ENCODE data around the gene MAB21L2. TPM values are rescaled to one million over a fixed set of nuclear protein-coding genes. Genes with fewer than 3 reads are reported as not detected.
"Not testable (repeated sequence)": the region's sequence is repeated elsewhere in the genome, so short reads cannot be mapped to it uniquely, and the experiment has no call there.

MAB21L2 gene
- total RNA-seq, 1 experiment from 2014 or later = not detected

- no peaks in the 10 kb centered on the region for H4K20me1 ChIP-seq (ENCODE audit: control insufficient read depth, insufficient read depth, insufficient read length)
- H3K4me3 Mint-ChIP-seq = no peak overlapping the region
Measured at GRCh38 chr4:150534818-150535217, 47.1 kb upstream of the MAB21L2 start.

GRCh38 chr4:150537911-150538310 is 44.0 kb upstream of the MAB21L2 start:
- not testable (repeated sequence) for H2BK15ac ChIP-seq (ENCODE audit: low read depth, low read length); H3K27ac Mint-ChIP-seq; H2BK20ac ChIP-seq (ENCODE audit: low read depth, low read length, poor library complexity, severe bottlenecking); H4K91ac ChIP-seq (ENCODE audit: insufficient read length, low read depth, low read length); H3K9ac ChIP-seq (ENCODE audit: extremely low read depth, insufficient read length, low read length); H2AFZ ChIP-seq (ENCODE audit: low read length); H2BK5ac ChIP-seq (ENCODE audit: insufficient read length, low read length); H3K36me3 Mint-ChIP-seq (ENCODE audit: insufficient read depth in 1 of 3, low read depth in 3 of 3); H3K4me1 ChIP-seq (ENCODE audit: insufficient read depth, low read length); H3K18ac ChIP-seq (ENCODE audit: insufficient read length, low read depth, low read length); H3K23ac ChIP-seq (ENCODE audit: insufficient read length, low read depth, low read length); H3K9me3 Mint-ChIP-seq; H3K4me2 ChIP-seq (ENCODE audit: insufficient read depth, insufficient read length, low read length); H2BK120ac ChIP-seq (ENCODE audit: low read depth, low read length, poor library complexity, severe bottlenecking); H2AK5ac ChIP-seq (ENCODE audit: insufficient read length, low read length); H3K14ac ChIP-seq (ENCODE audit: insufficient read depth, low read length); H3K79me2 ChIP-seq (ENCODE audit: insufficient read depth, low read length); DNase-seq; H3K4ac ChIP-seq (ENCODE audit: low read depth, low read length); H3K27me3 Mint-ChIP-seq (ENCODE audit: low read depth); H3K27ac ChIP-seq (ENCODE audit: insufficient read length, low read depth, low read length); H4K5ac ChIP-seq (ENCODE audit: insufficient read length, low read depth, low read length); H3K4me3 Mint-ChIP-seq; H3K79me1 ChIP-seq (ENCODE audit: insufficient read depth, low read depth, low read length, poor library complexity, severe bottlenecking); H2BK12ac ChIP-seq (ENCODE audit: insufficient read length, low read depth, low read length); H3K9me3 ChIP-seq (ENCODE audit: control insufficient read depth, low read depth, low read length); H4K8ac ChIP-seq (replicated peaks; ENCODE audit: insufficient read length, low read depth, low read length); H3T11ph ChIP-seq (ENCODE audit: low read length); H3K27me3 ChIP-seq (ENCODE audit: insufficient read depth, low read length); H4K20me1 ChIP-seq (ENCODE audit: control insufficient read depth, insufficient read depth, insufficient read length); H3K23me2 ChIP-seq (ENCODE audit: insufficient read length, low read depth, low read length, poor library complexity, severe bottlenecking); H3K56ac ChIP-seq (ENCODE audit: insufficient read length, low read depth, low read length)
- peaks cover 16 to 32% of the 10 kb centered on the region in 2 experiments for H3K4me1 Mint-ChIP-seq
- no CpG with 5 or more reads among the region's 3 CpGs for WGBS (ENCODE audit: extremely low coverage, insufficient read length, low lambda C conversion rate)

More at GRCh38 chr4:150534818-150535217, 47.1 kb upstream of the MAB21L2 start:
- H3K79me2 ChIP-seq (ENCODE audit: insufficient read depth, low read length) = no peaks in the 10 kb centered on the region
- H4K5ac ChIP-seq (ENCODE audit: insufficient read length, low read depth, low read length) = no peak overlapping the region
- H3K27ac ChIP-seq (ENCODE audit: insufficient read length, low read depth, low read length) = no peak overlapping the region
- H3K9ac ChIP-seq (ENCODE audit: extremely low read depth, insufficient read length, low read length) = no peak overlapping the region
- H3K23me2 ChIP-seq (ENCODE audit: insufficient read length, low read depth, low read length, poor library complexity, severe bottlenecking) = no peaks in the 10 kb centered on the region
- no peak overlapping the region for H3K56ac ChIP-seq (ENCODE audit: insufficient read length, low read depth, low read length)
- no peaks in the 10 kb centered on the region for H3K4me1 ChIP-seq (ENCODE audit: insufficient read depth, low read length)
- H3K27me3 ChIP-seq (ENCODE audit: insufficient read depth, low read length) = no peaks in the 10 kb centered on the region
- no peak overlapping the region for H3T11ph ChIP-seq (ENCODE audit: low read length)
- H2AFZ ChIP-seq (ENCODE audit: low read length) = no peak overlapping the region
- H3K23ac ChIP-seq (ENCODE audit: insufficient read length, low read depth, low read length) = no peak overlapping the region
- H3K9me3 Mint-ChIP-seq = no peaks in the 10 kb centered on the region
- H2AK5ac ChIP-seq (ENCODE audit: insufficient read length, low read length) = no peak overlapping the region
- no peak overlapping the region for H2BK15ac ChIP-seq (ENCODE audit: low read depth, low read length)
- no peaks in the 10 kb centered on the region for H3K27me3 Mint-ChIP-seq (ENCODE audit: low read depth)
- peak overlapping the region in 1 of 3 experiments; percentile 25; a peak in 1 of 7 replicates for H3K27ac Mint-ChIP-seq
- H3K4me1 Mint-ChIP-seq = peaks cover 6 to 17% of the 10 kb centered on the region in 2 experiments
- no peak for TF ChIP-seq CTCF (conservative IDR thresholded peaks at IDR 0.05)
- no peak overlapping the region for H3K14ac ChIP-seq (ENCODE audit: insufficient read depth, low read length)
- no peak overlapping the region for H2BK5ac ChIP-seq (ENCODE audit: insufficient read length, low read length)
- H2BK20ac ChIP-seq (ENCODE audit: low read depth, low read length, poor library complexity, severe bottlenecking) = no peak overlapping the region
- DNase-seq = no peak
- H4K91ac ChIP-seq (ENCODE audit: insufficient read length, low read depth, low read length) = no peak overlapping the region
- H3K79me1 ChIP-seq (ENCODE audit: insufficient read depth, low read depth, low read length, poor library complexity, severe bottlenecking) = no peaks in the 10 kb centered on the region
- no peak overlapping the region for H2BK12ac ChIP-seq (ENCODE audit: insufficient read length, low read depth, low read length)
- H3K4ac ChIP-seq (ENCODE audit: low read depth, low read length) = no peak overlapping the region
- no peaks in the 10 kb centered on the region for H3K9me3 ChIP-seq (ENCODE audit: control insufficient read depth, low read depth, low read length)
- H3K36me3 Mint-ChIP-seq (ENCODE audit: insufficient read depth in 1 of 3, low read depth in 3 of 3) = no peaks in the 10 kb centered on the region
- H3K18ac ChIP-seq (ENCODE audit: insufficient read length, low read depth, low read length) = no peak overlapping the region
- H4K8ac ChIP-seq (replicated peaks; ENCODE audit: insufficient read length, low read depth, low read length) = no peak overlapping the region
- no peak overlapping the region for H3K4me2 ChIP-seq (ENCODE audit: insufficient read depth, insufficient read length, low read length)
- H2BK120ac ChIP-seq (ENCODE audit: low read depth, low read length, poor library complexity, severe bottlenecking) = no peak overlapping the region

All from H9 (cell line).